HG03575 (cell line): ENCODE data around the gene ANTKMT.

ENCODE experiments used
- ATAC-seq: cut with Tn5 transposase; IDR thresholded peaks from one replicate; pipeline ENCODE4 v1.9.1; 2021; ENCODE audit not compliant: unreplicated experiment, insufficient number of reproducible peaks, low FRiP score; ENCODE audit errors: extremely low read depth

Gene ANTKMT

DNA sequence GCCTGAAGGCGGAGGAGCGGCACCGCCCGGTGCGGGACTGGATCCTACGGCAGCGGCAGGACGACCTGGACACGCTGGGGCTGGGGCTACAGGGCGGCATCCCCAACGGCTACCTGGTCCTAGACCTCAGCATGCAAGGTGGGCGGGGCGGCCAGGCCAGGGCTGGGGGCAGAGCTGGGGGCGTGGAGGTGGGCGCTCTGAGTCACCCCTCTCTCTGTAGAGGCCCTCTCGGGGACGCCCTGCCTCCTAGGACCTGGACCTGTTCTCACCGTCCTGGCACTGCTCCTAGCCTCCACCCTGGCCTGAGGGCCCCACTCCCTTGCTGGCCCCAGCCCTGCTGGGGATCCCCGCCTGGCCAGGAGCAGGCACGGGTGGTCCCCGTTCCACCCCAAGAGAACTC, 47.5 kb downstream of the ANTKMT start:
- no peak for ATAC-seq

DNA sequence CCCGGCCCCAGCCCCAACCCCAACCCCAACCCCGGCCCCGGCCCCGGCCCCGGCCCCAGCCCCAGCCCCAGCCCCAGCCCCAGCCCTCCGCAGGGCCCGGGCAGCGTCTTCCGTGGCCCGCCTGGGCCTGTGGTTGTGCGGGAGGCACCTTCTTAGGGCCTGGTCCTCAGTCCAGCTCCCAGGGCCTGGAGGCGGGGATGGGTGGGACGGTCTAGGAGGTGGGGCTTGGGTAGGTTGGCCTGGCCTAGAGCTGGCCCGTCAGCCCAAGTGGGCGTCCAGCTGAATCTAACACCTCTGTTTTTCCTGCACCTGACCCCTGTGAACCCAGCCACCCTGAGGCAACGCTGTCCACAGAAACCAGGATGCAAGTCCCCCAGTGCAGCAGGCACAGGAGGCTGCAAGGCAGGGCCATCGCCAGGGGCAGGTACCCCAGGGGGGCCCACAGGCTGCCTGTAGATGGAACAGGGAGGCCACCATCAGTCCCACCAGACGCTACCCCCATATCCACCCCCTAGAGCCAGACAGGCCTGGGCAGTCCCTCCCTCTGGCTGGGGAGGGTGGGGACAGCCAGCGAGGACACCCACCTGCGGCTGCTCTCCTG, 48.3 kb downstream of the ANTKMT start:
- ATAC-seq = no peak

DNA sequence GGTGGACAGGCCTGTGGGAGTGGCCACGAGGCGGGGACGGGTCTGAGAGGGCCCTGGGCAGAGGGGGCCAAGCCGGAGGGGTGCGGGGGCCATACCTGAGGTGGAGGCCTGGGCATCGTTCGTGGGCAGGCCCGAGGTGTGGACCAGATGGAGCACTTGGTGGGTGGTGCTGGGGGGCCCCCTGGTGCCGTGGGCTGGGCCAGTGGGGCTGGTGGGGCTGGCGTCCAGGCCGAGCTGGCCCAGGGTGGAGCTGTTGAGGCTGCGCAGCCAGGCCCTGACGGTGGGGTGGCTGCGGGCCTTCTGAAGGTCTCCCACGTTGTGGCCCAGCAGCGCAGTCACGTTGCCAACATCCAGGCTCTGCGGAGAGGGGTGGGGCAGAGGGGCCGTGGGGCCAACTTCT, 49.0 kb downstream of the ANTKMT start:
- no peak for ATAC-seq

DNA sequence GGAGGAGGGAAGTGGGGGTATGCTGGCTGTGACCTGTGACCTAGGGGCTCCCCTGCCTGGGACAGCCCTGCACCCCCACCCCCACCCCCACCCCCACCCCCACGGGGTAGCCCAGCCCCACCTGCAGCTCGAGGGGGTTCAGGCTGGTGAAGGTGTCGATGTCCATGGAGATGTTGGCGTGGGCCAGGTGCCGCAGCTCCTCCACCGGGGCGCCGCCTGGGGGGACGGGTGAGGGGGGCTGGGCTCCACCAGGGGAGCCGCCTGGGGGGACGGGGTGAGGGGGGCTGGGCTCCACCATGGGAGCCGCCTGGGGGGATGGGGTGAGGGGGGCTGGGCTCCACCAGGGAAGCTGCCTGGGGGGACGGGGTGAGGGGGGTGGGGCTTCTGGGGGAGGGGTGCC, 49.5 kb downstream of the ANTKMT start:
- no peak for ATAC-seq
